T follicular helper cell (primary cell): Measurements from ENCODE around the gene ZNF628.
A peak's percentile ranks its signal among the peaks of the same experiment; 100 is the strongest.
"Not testable (repeated sequence)": the region's sequence is repeated elsewhere in the genome, so short reads cannot be mapped to it uniquely, and the experiment has no call there.

Source experiments
- DNase-seq: peaks from one replicate; pipeline ENCODE4 v3.0.0-alpha.2; 2020; ENCODE audit warnings: low read depth

Gene ZNF628

DNA sequence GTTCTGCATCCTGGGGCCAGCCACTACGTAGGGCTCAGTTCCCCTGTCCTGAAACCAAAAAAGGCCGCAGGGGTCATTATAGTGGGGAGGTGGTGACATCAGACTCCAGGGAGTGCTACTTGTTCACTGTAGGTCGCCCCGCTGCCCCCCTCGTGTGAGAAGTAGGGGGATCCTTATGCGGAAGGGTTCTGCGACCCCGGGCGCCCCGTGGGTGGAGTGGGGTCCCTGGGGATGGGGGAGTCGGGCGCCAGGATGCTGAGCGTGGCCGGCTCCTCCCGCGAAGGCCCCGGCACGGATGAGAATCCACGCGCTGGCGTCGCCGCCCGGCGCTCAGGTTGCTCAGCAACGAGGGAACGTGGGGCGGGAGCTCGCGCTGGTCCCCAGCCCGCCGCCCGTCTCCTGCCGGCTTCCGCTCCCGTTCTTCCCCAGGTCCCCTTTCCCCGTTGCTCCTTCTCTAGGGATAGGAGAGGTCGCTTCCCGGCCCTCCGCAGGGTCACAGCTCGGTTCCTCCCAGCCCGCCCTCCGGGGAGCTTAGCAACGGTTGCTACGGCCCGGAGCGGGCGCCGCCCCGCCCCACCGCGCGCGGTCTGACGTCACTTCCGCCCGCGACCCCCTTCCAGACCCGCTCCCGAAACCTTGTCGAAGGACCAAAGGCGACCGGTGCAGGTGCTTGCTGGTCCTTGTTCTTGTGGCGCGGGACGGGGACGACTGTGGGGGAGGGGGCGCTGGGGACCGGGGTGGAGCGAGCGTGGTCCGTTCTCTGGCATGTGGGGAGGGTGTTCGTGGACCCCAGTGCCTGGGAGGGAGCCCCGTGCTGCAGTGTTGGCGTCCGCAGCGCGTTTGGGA is 8.4 kb downstream of the ZNF628 start, which contains the start of gene NAT14:
NAT14 (plus strand) TSS at position 596 of the 846 bp plus-strand sequence. CDS start 521 bp downstream, outside the sequence.
- DNase-seq, result peak; percentile 52

DNA sequence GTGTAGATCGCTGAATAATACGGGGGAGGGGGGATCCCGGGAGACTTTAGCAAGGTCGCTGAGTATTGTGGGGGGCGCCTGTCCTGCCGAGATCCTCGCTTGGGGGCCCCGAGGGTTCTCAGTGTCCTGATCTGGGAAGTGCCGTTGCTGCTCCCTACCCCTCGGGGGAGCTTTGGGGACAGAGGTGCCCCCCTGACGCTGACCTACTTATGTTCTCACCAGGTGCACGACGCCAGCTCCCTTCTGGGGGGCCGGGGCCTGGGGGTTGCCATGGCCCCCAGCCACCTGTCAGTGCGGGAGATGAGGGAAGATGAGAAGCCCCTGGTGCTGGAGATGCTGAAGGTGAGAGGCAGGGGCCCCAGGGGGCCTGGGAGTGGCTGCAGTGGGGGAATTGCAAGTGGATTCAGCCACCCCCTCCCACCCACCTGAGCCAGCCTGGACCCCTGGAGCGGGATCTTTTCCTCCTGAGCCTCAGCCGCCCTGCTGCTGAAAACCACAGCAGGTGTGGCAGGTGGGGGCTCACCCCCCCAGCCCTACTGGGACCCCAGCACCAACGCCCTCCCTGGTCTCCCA is 9.1 kb downstream of the ZNF628 start:
- no peak for DNase-seq

GRCh38 chr19:55486043-55486970 is 9.9 kb downstream of the ZNF628 start:
- no peak for DNase-seq

DNA sequence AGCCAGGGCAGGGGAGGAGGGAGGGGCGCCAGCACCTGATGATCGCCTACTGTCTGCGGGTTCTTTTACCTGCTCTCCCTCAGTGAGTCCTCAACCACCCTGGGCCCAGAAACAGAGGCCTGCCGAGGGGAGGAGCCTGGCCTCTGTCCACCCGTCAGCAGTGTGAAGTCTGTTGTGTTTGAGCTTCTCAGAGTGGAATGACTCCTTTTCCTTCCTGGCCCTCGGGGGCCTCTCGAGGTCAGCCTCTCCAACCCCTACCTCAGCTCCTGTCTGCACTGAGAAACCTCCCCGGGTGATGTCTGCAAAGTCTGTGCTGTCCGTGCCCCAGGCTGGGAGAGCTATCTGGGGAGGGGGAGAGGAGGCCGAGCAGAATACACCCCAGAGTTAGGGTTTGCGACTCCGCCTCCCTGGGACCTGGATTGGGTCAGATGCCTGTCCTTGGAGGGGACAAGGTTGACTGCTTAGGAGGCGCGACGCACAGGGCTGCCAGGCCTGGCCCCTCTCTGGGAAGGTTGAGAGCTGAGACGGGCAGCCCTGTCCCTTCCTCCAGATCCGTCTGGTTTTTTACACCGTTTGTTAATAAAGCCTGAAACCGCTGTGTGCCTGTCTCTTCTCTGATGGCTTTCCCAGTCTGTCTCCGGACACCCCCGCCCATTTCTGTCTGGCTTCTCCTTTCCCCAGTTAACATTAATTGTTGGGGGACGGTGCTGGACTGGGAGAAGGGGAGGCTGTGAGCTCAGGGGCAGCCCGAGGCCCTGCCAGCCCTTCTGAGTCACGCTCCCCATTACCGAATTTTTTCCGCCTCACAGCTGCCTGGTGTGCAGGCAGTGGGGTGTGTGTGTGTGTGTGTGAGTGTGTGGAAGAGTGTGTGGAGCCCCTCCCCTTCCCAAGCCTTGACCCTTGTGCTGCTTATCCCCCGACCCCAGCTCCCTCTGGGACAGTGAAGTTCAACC is 10.8 kb downstream of the ZNF628 start:
- DNase-seq, result no peak

DNA sequence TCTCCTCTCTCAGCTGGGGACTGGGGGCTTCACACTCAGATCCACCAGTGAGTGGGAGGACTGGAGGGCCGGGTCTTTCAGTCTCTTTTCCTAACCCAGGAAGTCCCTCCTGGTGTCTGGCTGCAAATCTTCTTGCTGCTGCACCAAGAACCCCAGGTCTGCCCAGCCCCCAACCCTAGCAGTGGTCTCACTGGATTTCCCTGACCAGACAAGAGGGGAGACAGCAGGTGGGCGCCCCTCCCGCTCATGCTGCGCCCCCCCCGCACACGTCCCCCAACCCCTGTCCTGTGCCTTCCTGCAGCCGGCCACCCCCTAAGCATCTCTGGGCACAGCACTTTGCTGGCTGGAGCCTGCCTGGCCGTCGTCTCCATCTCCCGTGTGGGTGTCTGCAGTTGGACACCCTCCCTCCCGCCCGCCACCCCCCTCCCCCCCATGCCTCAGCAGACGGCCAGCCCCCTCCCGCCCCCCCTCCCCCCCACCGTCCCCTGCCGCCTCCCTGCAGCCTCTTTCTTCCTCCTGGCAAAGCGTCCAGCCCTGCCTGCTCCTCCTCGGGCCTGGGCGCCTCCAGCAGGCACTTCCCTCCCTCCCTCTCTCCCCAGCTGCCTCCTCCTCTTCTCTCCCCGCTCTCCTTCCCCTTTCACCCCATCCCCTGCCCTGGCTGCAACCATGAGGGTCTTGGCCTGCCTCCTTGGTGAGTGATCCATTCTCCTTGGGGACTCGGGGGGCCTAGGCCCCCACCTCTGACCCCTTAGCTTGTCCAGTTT is 11.7 kb downstream of the ZNF628 start, which contains the start of gene SSC5D:
SSC5D (plus strand) TSS at position 513 of the 764 bp plus-strand sequence; CDS start at position 667, 154 bp downstream.
- DNase-seq, result no peak

GRCh38 chr19:55488986-55489710 is 12.7 kb downstream of the ZNF628 start:
- DNase-seq, result no peak

DNA sequence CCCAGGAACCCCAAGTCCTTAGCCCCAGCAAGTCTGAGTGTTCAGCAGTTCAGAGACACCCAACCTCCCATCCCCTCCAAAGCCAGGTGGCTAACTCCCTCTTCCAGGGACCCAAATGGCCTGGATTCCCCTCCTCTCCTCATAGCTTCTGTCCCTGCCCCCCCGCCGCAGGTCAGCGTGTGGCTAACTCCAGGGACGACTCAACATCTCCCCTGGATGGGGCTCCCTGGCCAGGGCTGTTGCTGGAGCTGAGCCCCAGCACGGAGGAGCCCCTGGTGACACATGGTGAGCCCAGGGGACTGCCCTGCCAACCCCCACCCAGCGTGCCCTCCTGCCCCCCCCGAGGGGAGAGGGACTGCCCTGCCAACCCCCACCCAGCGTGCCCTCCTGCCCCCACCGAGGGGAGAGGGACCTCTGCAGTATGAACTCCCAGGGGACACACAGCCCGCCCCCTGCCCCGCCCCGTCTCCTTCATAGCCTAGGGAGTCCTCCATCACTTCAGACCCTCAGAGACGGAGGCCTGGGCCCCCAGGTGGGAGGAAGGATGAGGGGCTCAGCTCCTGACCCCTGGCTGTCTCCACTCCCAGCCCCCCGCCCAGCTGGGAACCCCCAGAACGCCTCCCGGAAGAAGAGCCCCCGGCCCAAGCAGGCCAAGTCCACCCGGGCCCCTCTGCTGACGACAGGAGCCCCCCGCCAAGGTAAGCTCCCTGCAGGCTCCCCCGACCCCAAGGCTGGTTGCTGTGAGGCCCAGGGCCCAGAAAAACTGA is 13.5 kb downstream of the ZNF628 start:
- no peak for DNase-seq

GRCh38 chr19:55490478-55491432 is 14.3 kb downstream of the ZNF628 start:
- no peak for DNase-seq

DNA sequence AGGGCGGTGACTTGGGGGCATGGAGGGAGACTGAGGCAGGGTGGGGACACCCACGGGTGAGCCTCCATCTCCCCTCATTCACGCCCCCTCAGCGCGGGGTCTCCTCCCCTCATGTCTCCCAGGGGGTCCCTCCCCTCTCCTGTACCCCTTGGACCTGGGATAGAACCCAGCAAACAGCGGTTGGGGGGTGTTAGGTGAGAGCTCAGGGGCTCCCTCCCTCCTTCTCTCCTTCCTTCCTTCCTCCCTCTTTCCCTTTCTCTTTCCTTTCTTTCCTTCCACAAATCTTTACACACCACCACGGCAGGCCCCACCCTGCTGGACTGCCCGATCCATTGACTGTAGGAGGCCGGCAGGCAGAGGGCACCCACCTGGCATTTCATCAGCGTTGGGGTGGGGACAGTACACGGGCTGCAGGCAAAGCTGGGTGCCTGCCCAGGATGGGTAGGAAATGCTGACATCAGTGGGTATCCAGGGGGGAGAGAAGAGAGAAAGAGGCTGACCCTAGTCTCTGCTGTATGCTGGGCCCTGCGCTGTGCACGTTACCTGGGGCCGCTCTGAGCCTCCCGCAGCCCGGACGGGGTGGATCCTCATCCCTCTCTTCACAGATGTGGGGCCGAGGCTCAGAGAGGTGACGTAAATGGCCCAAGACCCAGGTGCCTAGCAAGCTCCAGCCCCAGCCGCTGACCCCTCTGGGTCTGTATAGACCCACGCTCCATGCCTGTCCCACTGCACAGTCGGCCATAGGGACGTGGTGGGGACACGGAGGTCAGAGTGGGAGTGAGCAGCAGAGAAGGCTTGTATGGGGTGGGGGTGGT is 15.3 kb downstream of the ZNF628 start:
- DNase-seq, result no peak

DNA sequence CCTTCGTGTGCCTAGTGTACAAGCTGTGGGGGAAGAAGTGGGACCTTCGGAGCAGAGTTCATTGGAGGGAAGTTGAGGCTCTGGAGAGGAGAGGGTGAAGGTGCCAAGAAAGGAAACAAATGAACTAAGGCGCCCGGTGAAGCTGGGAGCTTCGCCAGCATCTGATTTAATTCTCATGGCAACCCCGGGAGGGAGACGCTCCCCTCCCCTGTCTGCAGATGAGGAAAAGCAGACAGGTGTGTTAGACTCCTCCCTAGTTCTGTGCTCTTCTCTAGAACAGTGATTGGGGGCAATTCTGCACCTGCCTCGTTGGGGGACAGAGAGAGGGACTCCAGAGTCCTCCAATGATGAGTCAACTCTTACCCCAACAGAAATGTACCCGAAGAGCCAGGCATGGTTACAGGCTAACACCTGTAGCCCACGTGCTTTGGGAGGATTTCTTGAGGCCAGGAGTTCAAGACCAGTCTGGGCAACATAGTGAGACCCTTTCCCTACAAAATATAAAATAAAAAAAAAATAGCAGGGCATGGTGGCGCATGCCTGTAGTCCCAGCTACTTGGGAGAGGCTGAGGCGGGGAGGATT is 16.0 kb downstream of the ZNF628 start:
- no peak for DNase-seq

DNA sequence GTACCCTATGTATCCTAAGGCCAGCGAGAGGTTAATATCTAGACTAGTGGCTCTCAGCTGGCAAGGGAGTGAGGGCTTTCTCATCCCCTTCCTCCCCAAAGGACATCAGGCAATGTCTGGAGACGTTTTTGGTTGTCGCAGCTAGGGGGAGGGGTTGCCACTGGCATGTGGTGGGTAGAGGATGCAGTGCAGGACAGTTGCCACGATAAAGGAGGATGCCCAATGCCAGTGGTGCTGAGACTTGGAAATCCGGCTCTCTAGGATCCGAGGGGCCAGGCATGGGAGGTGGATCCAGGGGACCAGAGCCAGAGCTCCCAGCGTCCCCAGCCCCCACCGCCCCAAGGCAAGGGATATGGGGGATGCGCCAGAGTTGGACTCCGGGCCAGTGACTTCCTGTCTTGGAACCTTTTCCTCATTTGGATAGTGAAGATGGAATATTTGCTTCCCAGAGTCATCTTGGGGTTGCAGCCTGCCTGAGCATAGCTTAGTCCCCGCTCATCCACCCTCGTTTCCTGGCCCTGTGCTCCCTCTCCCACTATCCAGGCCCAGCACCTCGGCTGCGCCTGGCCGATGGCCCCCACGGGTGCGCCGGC is 16.7 kb downstream of the ZNF628 start:
- no peak for DNase-seq

DNA sequence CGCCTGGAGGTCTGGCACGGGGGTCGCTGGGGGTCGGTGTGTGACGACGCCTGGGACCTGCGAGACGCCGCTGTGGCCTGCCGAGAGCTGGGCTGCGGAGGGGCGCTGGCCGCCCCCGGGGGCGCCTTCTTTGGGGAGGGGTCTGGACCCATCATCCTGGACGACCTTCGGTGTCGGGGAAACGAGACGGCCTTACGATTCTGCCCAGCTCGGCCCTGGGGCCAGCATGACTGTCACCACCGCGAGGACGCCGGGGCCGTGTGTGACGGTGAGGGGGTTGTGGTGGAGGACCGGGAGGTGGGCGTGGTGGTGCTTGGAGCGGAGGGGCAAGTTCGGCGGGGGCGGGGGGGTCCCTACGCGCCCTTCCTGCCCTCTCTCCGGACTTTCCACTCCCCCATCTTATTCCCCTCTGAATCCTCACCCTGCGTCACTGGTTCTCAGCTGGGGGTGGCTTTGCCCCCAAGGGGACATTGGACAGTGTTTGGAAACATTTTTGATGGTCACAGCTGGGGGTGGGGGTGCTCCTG is 17.3 kb downstream of the ZNF628 start:
- DNase-seq, result no peak

- DNase-seq, result no peak
Measured at GRCh38 chr19:55494172-55494761, 17.9 kb downstream of the ZNF628 start.

GRCh38 chr19:55495646-55496349 is 19.4 kb downstream of the ZNF628 start:
- DNase-seq, result no peak

DNA sequence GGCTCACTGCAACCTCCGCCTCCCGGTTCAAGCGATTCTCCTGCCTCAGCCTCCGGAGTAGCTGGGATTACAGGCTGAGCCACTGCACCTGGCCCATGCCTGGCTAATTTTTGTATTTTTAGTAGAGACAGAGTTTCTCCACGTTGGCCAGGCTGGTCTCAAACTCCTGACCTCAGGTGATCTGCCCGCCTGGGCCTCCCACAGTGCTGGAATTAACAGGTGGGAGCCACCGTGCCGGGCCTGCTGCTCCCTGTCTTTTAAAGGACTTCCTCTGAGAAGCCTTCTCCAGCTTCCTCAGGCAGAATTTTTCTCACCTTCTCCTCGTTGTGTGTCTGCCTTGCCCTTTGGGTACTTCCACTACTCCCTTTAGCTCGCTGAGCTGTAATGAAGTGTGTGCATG is 20.4 kb downstream of the ZNF628 start:
- DNase-seq, result not testable (repeated sequence)
